Stimulated activated CD8-positive, alpha-beta memory T cell treated with anti-CD3 and anti-CD28 coated beads, Interleukin-12 subunit alpha, Interleukin-12 subunit beta, amount 100 ng/mL, for 24 hours (primary cell): ENCODE measurements around the gene NXNL2.

Experiments used
- DNase-seq: peaks from one replicate; pipeline ENCODE4 v3.0.0-alpha.2; 2020; ENCODE audit errors: extremely low read depth

NXNL2 gene

GRCh38 chr9:88534456-88535225, at the start of gene NXNL2:
Gene NXNL2 (plus strand): TSS chr9:88535178. CDS start chr9:88535435, 257 bp downstream.
- DNase-seq: no peak

- no peak for DNase-seq
These were observed 46.8 kb upstream of the NXNL2 start for GRCh38 chr9:88488166-88488565.

GRCh38 chr9:88494983-88495721, 39.8 kb upstream of the NXNL2 start:
- DNase-seq: no peak

- no peak for DNase-seq
These were observed 37.8 kb upstream of the NXNL2 start for GRCh38 chr9:88497224-88497623.

GRCh38 chr9:88498880-88499279, 36.1 kb upstream of the NXNL2 start:
- no peak for DNase-seq

GRCh38 chr9:88501086-88501485, 33.9 kb upstream of the NXNL2 start:
- DNase-seq: no peak

GRCh38 chr9:88502552-88503034, 32.4 kb upstream of the NXNL2 start:
- no peak for DNase-seq

- DNase-seq: no peak
These were observed 31.7 kb upstream of the NXNL2 start for GRCh38 chr9:88503081-88503844.

GRCh38 chr9:88503845-88504764, 30.9 kb upstream of the NXNL2 start:
- no peak for DNase-seq

GRCh38 chr9:88508326-88508725, 26.7 kb upstream of the NXNL2 start:
- DNase-seq: no peak

- DNase-seq: no peak
These were observed 23.1 kb upstream of the NXNL2 start for GRCh38 chr9:88511906-88512305.

- DNase-seq: no peak
These were observed 20.7 kb upstream of the NXNL2 start for GRCh38 chr9:88514247-88514646.

- no peak for DNase-seq
These were observed 13.7 kb upstream of the NXNL2 start for GRCh38 chr9:88521308-88521707.

GRCh38 chr9:88522360-88522759, 12.6 kb upstream of the NXNL2 start:
- no peak for DNase-seq

GRCh38 chr9:88523056-88523455, 11.9 kb upstream of the NXNL2 start:
- no peak for DNase-seq

- no peak for DNase-seq
These were observed 10.1 kb upstream of the NXNL2 start for GRCh38 chr9:88524911-88525310.

GRCh38 chr9:88527618-88528017, 7.4 kb upstream of the NXNL2 start:
- no peak for DNase-seq

- DNase-seq: no peak
These were observed 6.7 kb upstream of the NXNL2 start for GRCh38 chr9:88528080-88528790.

- no peak for DNase-seq
These were observed 5.5 kb upstream of the NXNL2 start for GRCh38 chr9:88529496-88529895.

GRCh38 chr9:88530051-88530450, 4.9 kb upstream of the NXNL2 start:
- no peak for DNase-seq
